ENCODE measurements around the gene LPP.

DNA sequence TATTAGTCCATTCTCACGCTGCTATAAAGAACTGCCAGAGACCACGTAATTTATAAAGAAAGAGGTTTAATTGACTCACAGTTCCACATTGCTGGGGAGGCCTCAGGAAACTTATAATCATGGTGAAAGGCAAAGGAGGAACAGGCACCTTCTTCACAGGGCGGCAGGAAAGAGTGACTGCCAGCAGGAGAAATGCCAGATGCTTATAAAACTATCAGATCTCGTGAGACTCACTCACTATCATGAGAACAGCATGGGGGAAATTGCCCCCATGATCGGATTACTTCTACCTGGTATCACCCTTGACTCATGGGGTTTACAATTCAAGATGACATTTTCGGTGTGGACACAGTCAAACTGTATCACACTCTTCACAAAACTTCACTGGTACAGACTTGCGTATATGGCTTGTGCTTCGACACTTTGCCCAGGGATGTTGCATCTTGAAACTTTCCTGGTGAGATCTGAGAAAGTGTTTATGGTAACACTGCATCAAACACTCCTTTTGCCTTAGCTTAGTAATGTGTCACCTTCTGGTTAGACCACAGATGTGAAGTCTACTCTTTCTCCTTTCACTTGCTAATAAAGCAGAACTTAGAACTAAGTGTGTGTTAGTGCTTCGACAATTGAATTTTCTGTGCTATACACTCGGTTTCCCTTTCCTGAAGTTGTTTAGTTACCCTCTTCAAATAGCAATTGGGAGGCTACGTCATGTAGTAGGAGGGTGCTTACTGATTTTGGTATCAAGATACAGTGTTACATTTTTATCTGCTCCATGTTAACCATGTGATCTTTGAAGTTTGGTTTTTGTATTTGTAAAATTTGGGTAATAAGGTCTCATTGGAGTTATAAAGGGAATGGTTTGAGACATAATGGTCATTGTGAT lies 185.7 kb downstream of the LPP start:
- TF ChIP-seq, protein P1, sequence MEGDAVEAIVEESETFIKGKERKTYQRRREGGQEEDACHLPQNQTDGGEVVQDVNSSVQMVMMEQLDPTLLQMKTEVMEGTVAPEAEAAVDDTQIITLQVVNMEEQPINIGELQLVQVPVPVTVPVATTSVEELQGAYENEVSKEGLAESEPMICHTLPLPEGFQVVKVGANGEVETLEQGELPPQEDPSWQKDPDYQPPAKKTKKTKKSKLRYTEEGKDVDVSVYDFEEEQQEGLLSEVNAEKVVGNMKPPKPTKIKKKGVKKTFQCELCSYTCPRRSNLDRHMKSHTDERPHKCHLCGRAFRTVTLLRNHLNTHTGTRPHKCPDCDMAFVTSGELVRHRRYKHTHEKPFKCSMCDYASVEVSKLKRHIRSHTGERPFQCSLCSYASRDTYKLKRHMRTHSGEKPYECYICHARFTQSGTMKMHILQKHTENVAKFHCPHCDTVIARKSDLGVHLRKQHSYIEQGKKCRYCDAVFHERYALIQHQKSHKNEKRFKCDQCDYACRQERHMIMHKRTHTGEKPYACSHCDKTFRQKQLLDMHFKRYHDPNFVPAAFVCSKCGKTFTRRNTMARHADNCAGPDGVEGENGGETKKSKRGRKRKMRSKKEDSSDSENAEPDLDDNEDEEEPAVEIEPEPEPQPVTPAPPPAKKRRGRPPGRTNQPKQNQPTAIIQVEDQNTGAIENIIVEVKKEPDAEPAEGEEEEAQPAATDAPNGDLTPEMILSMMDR (CRISPR knock-in tag; IDR thresholded peaks at IDR 0.05) = no peak
- TF ChIP-seq TAF1 (CRISPR knock-in tag; IDR thresholded peaks at IDR 0.05) (no peak), ZNF496 (CRISPR knock-in tag; IDR thresholded peaks at IDR 0.05; ENCODE audit: insufficient replicate concordance) (no peak), SKI (IDR thresholded peaks at IDR 0.05; ENCODE audit: partially characterized antibody) (no peak), POLR2A (IDR thresholded peaks at IDR 0.05; ENCODE audit: insufficient read depth in 1 of 2, low read depth in 2 of 2, low read length in 2 of 2) (no peak), MAFG (CRISPR knock-in tag; IDR thresholded peaks at IDR 0.05) (no peak), ELF1 (CRISPR knock-in tag; IDR thresholded peaks at IDR 0.05) (no peak)
- TF ChIP-seq, protein P2, sequence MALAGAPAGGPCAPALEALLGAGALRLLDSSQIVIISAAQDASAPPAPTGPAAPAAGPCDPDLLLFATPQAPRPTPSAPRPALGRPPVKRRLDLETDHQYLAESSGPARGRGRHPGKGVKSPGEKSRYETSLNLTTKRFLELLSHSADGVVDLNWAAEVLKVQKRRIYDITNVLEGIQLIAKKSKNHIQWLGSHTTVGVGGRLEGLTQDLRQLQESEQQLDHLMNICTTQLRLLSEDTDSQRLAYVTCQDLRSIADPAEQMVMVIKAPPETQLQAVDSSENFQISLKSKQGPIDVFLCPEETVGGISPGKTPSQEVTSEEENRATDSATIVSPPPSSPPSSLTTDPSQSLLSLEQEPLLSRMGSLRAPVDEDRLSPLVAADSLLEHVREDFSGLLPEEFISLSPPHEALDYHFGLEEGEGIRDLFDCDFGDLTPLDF (CRISPR knock-in tag; IDR thresholded peaks at IDR 0.05) = no peak
- TF ChIP-seq, protein P3, sequence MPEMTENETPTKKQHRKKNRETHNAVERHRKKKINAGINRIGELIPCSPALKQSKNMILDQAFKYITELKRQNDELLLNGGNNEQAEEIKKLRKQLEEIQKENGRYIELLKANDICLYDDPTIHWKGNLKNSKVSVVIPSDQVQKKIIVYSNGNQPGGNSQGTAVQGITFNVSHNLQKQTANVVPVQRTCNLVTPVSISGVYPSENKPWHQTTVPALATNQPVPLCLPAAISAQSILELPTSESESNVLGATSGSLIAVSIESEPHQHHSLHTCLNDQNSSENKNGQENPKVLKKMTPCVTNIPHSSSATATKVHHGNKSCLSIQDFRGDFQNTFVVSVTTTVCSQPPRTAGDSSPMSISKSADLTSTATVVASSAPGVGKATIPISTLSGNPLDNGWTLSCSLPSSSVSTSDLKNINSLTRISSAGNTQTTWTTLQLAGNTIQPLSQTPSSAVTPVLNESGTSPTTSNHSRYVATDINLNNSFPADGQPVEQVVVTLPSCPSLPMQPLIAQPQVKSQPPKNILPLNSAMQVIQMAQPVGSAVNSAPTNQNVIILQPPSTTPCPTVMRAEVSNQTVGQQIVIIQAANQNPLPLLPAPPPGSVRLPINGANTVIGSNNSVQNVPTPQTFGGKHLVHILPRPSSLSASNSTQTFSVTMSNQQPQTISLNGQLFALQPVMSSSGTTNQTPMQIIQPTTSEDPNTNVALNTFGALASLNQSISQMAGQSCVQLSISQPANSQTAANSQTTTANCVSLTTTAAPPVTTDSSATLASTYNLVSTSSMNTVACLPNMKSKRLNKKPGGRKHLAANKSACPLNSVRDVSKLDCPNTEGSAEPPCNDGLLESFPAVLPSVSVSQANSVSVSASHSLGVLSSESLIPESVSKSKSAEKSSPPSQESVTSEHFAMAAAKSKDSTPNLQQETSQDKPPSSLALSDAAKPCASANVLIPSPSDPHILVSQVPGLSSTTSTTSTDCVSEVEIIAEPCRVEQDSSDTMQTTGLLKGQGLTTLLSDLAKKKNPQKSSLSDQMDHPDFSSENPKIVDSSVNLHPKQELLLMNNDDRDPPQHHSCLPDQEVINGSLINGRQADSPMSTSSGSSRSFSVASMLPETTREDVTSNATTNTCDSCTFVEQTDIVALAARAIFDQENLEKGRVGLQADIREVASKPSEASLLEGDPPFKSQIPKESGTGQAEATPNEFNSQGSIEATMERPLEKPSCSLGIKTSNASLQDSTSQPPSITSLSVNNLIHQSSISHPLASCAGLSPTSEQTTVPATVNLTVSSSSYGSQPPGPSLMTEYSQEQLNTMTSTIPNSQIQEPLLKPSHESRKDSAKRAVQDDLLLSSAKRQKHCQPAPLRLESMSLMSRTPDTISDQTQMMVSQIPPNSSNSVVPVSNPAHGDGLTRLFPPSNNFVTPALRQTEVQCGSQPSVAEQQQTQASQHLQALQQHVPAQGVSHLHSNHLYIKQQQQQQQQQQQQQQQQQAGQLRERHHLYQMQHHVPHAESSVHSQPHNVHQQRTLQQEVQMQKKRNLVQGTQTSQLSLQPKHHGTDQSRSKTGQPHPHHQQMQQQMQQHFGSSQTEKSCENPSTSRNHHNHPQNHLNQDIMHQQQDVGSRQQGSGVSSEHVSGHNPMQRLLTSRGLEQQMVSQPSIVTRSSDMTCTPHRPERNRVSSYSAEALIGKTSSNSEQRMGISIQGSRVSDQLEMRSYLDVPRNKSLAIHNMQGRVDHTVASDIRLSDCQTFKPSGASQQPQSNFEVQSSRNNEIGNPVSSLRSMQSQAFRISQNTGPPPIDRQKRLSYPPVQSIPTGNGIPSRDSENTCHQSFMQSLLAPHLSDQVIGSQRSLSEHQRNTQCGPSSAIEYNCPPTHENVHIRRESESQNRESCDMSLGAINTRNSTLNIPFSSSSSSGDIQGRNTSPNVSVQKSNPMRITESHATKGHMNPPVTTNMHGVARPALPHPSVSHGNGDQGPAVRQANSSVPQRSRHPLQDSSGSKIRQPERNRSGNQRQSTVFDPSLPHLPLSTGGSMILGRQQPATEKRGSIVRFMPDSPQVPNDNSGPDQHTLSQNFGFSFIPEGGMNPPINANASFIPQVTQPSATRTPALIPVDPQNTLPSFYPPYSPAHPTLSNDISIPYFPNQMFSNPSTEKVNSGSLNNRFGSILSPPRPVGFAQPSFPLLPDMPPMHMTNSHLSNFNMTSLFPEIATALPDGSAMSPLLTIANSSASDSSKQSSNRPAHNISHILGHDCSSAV (CRISPR knock-in tag; IDR thresholded peaks at IDR 0.05; ENCODE audit: borderline replicate concordance) = no peak
- TF ChIP-seq, protein P4, sequence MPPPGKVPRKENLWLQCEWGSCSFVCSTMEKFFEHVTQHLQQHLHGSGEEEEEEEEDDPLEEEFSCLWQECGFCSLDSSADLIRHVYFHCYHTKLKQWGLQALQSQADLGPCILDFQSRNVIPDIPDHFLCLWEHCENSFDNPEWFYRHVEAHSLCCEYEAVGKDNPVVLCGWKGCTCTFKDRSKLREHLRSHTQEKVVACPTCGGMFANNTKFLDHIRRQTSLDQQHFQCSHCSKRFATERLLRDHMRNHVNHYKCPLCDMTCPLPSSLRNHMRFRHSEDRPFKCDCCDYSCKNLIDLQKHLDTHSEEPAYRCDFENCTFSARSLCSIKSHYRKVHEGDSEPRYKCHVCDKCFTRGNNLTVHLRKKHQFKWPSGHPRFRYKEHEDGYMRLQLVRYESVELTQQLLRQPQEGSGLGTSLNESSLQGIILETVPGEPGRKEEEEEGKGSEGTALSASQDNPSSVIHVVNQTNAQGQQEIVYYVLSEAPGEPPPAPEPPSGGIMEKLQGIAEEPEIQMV (CRISPR knock-in tag; IDR thresholded peaks at IDR 0.05; ENCODE audit: low read depth) = no peak
- TF ChIP-seq, protein P5, sequence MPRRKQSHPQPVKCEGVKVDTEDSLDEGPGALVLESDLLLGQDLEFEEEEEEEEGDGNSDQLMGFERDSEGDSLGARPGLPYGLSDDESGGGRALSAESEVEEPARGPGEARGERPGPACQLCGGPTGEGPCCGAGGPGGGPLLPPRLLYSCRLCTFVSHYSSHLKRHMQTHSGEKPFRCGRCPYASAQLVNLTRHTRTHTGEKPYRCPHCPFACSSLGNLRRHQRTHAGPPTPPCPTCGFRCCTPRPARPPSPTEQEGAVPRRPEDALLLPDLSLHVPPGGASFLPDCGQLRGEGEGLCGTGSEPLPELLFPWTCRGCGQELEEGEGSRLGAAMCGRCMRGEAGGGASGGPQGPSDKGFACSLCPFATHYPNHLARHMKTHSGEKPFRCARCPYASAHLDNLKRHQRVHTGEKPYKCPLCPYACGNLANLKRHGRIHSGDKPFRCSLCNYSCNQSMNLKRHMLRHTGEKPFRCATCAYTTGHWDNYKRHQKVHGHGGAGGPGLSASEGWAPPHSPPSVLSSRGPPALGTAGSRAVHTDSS (CRISPR knock-in tag; conservative IDR thresholded peaks at IDR 0.05) = no peak
- TF ChIP-seq, protein P6, sequence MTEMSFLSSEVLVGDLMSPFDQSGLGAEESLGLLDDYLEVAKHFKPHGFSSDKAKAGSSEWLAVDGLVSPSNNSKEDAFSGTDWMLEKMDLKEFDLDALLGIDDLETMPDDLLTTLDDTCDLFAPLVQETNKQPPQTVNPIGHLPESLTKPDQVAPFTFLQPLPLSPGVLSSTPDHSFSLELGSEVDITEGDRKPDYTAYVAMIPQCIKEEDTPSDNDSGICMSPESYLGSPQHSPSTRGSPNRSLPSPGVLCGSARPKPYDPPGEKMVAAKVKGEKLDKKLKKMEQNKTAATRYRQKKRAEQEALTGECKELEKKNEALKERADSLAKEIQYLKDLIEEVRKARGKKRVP (CRISPR knock-in tag; IDR thresholded peaks at IDR 0.05) = no peak
